Measurements from ENCODE around the gene ZNF683.
A peak's percentile ranks its signal among the peaks of the same experiment; 100 is the strongest.
"Not testable (repeated sequence)": the region's sequence is repeated elsewhere in the genome, so short reads cannot be mapped to it uniquely, and the experiment has no call there.

ZNF683 gene

GRCh38 chr1:26338670-26339069 lies 33.9 kb downstream of the ZNF683 start:
- TF ChIP-seq CTCF (IDR thresholded peaks at IDR 0.05; ENCODE audit: control insufficient read depth, insufficient read depth, low read depth, low read length, missing control alignments), result no peak
- DNase-seq (ENCODE audit: low read depth), result no peak
- no peak overlapping the region for H3K4me3 ChIP-seq (ENCODE audit: control insufficient read depth, low read depth, low read length)

GRCh38 chr1:26337625-26338024 lies 34.9 kb downstream of the ZNF683 start:
- no peak for TF ChIP-seq CTCF (IDR thresholded peaks at IDR 0.05; ENCODE audit: control insufficient read depth, insufficient read depth, low read depth, low read length, missing control alignments)
- H3K4me3 ChIP-seq (ENCODE audit: control insufficient read depth, low read depth, low read length), result no peak overlapping the region
- DNase-seq (ENCODE audit: low read depth), result no peak

GRCh38 chr1:26337206-26337535 lies 35.4 kb downstream of the ZNF683 start:
- TF ChIP-seq CTCF (IDR thresholded peaks at IDR 0.05; ENCODE audit: control insufficient read depth, insufficient read depth, low read depth, low read length, missing control alignments), result no peak
- no peak overlapping the region for H3K4me3 ChIP-seq (ENCODE audit: control insufficient read depth, low read depth, low read length)
- DNase-seq (ENCODE audit: low read depth), result no peak

GRCh38 chr1:26336477-26337205 lies 35.9 kb downstream of the ZNF683 start:
- no peak for DNase-seq (ENCODE audit: low read depth)
- no peak for TF ChIP-seq CTCF (IDR thresholded peaks at IDR 0.05; ENCODE audit: control insufficient read depth, insufficient read depth, low read depth, low read length, missing control alignments)

GRCh38 chr1:26335774-26336476 lies 36.6 kb downstream of the ZNF683 start:
- DNase-seq (ENCODE audit: low read depth), result no peak
- H3K4me3 ChIP-seq (ENCODE audit: control insufficient read depth, low read depth, low read length), result peak overlapping the region; percentile 34
- no peak for TF ChIP-seq CTCF (IDR thresholded peaks at IDR 0.05; ENCODE audit: control insufficient read depth, insufficient read depth, low read depth, low read length, missing control alignments)

More at GRCh38 chr1:26336477-26337205, 35.9 kb downstream of the ZNF683 start:
- H3K4me3 ChIP-seq (ENCODE audit: control insufficient read depth, low read depth, low read length), result peak overlapping the region; percentile 34

- DNase-seq (ENCODE audit: low read depth); H3K4me3 ChIP-seq (ENCODE audit: control insufficient read depth, low read depth, low read length): not testable (repeated sequence)
These were observed 39.2 kb downstream of the ZNF683 start for GRCh38 chr1:26333312-26333711.

- H3K4me3 ChIP-seq (ENCODE audit: control insufficient read depth, low read depth, low read length), result no peak overlapping the region
- TF ChIP-seq CTCF (IDR thresholded peaks at IDR 0.05; ENCODE audit: control insufficient read depth, insufficient read depth, low read depth, low read length, missing control alignments), result no peak
- no peak for DNase-seq (ENCODE audit: low read depth)
These were observed 42.3 kb downstream of the ZNF683 start for GRCh38 chr1:26330276-26330675.

GRCh38 chr1:26329380-26329779 lies 43.2 kb downstream of the ZNF683 start:
- H3K4me3 ChIP-seq (ENCODE audit: control insufficient read depth, low read depth, low read length); DNase-seq (ENCODE audit: low read depth): not testable (repeated sequence)

Data from AG09309 (cell line).